ENCODE measurements around the gene ZSWIM1. TPM values are rescaled to one million over a fixed set of nuclear protein-coding genes. Genes with fewer than 3 reads are reported as not detected.

ZSWIM1 gene
- polyA plus RNA-seq, 1 donor (not counting 4 experiments of a cell fraction or from before 2014, with no cell fraction given) = 4.4 TPM

GRCh38 chr20:45883100-45883469, 2.1 kb downstream of the ZSWIM1 start:
- FAIRE-seq = no peak
- dilution Hi-C loops (cut with MboI; ENCODE audit: extremely low pct_ligation_motif_present, low sequenced_read_pairs) = no loop called here

GRCh38 chr20:45886590-45887345, 5.7 kb downstream of the ZSWIM1 start:
- no peaks in the 10 kb centered on the region for H3K27me3 ChIP-seq (ENCODE audit: control insufficient read depth, extremely low read depth, insufficient read depth, low read length)
- no peaks in the 10 kb centered on the region for H3K9me1 ChIP-seq (ENCODE audit: control insufficient read depth, extremely low read depth, insufficient read depth, low read length)
- peaks cover 20% of the 10 kb centered on the region for H3K4me1 ChIP-seq (ENCODE audit: control insufficient read depth, extremely low read depth, insufficient read depth, low read length)
- no peak overlapping the region for H3K27ac ChIP-seq (ENCODE audit: control insufficient read depth, insufficient read depth, low read length)
- no peak overlapping the region for H3K4me3 ChIP-seq (ENCODE audit: control insufficient read depth in 2 of 3, extremely low read depth in 1 of 3, insufficient read depth in 2 of 3, low read depth in 1 of 3, low read length in 3 of 3)
- no peak overlapping the region for H3K9ac ChIP-seq (ENCODE audit: control insufficient read depth, extremely low read depth, insufficient read depth, low read length)
- no peak for TF ChIP-seq CTCF (optimal IDR thresholded peaks at IDR 0.05 in 1 of 3, IDR thresholded peaks at IDR 0.05 in 1 of 3, conservative IDR thresholded peaks at IDR 0.05 in 1 of 3; ENCODE audit: extremely low read depth in 1 of 3, insufficient read depth in 2 of 3, low read length in 3 of 3)
- TF ChIP-seq EZH2 (IDR thresholded peaks at IDR 0.05; ENCODE audit: low read length) = no peak
- H4K20me1 ChIP-seq (ENCODE audit: control insufficient read depth, extremely low read depth, insufficient read depth, low read length) = no peaks in the 10 kb centered on the region
- H3K4me2 ChIP-seq (ENCODE audit: control insufficient read depth, extremely low read depth, insufficient read depth, low read depth, low read length) = no peak overlapping the region
- H3K9me3 ChIP-seq (ENCODE audit: control insufficient read depth, low read depth, low read length) = no peaks in the 10 kb centered on the region
- H2AFZ ChIP-seq (ENCODE audit: control insufficient read depth, low read length) = no peak overlapping the region
- DNase-seq (ENCODE audit: low read depth, low spot score) (no peak), FAIRE-seq (no peak)
- peaks cover 11 to 13% of the 10 kb centered on the region in 2 experiments for H3K36me3 ChIP-seq (ENCODE audit: control insufficient read depth in 2 of 2, extremely low read depth in 1 of 2, insufficient read depth in 2 of 2, low read length in 2 of 2)
- dilution Hi-C loops (cut with MboI; ENCODE audit: extremely low pct_ligation_motif_present, low sequenced_read_pairs) = no loop called here
- H3K79me2 ChIP-seq (ENCODE audit: control insufficient read depth, insufficient read depth, low read length) = peaks cover 10% of the 10 kb centered on the region

More at GRCh38 chr20:45883100-45883469, 2.1 kb downstream of the ZSWIM1 start:
- H3K9me1 ChIP-seq (ENCODE audit: control insufficient read depth, extremely low read depth, insufficient read depth, low read length) = no peaks in the 10 kb centered on the region
- no peak overlapping the region for H3K4me2 ChIP-seq (ENCODE audit: control insufficient read depth, extremely low read depth, insufficient read depth, low read depth, low read length)
- peaks cover 15% of the 10 kb centered on the region for H3K79me2 ChIP-seq (ENCODE audit: control insufficient read depth, insufficient read depth, low read length)
- H3K36me3 ChIP-seq (ENCODE audit: control insufficient read depth in 2 of 2, extremely low read depth in 1 of 2, insufficient read depth in 2 of 2, low read length in 2 of 2) = peaks cover 11 to 13% of the 10 kb centered on the region in 2 experiments
- H3K27ac ChIP-seq (ENCODE audit: control insufficient read depth, insufficient read depth, low read length) = no peak overlapping the region
- no peak overlapping the region for H2AFZ ChIP-seq (ENCODE audit: control insufficient read depth, low read length)
- no peak overlapping the region for H3K9ac ChIP-seq (ENCODE audit: control insufficient read depth, extremely low read depth, insufficient read depth, low read length)
- no peak for DNase-seq (ENCODE audit: low read depth, low spot score)
- TF ChIP-seq EZH2 (IDR thresholded peaks at IDR 0.05; ENCODE audit: low read length) (no peak), CTCF (optimal IDR thresholded peaks at IDR 0.05 in 1 of 3, IDR thresholded peaks at IDR 0.05 in 1 of 3, conservative IDR thresholded peaks at IDR 0.05 in 1 of 3; ENCODE audit: extremely low read depth in 1 of 3, insufficient read depth in 2 of 3, low read length in 3 of 3) (no peak)
- H4K20me1 ChIP-seq (ENCODE audit: control insufficient read depth, extremely low read depth, insufficient read depth, low read length) = no peaks in the 10 kb centered on the region
- peaks cover 10% of the 10 kb centered on the region for H3K4me1 ChIP-seq (ENCODE audit: control insufficient read depth, extremely low read depth, insufficient read depth, low read length)
- H3K4me3 ChIP-seq (ENCODE audit: control insufficient read depth in 2 of 3, extremely low read depth in 1 of 3, insufficient read depth in 2 of 3, low read depth in 1 of 3, low read length in 3 of 3) = no peak overlapping the region
- no peaks in the 10 kb centered on the region for H3K27me3 ChIP-seq (ENCODE audit: control insufficient read depth, extremely low read depth, insufficient read depth, low read length)
- H3K9me3 ChIP-seq (ENCODE audit: control insufficient read depth, low read depth, low read length) = no peaks in the 10 kb centered on the region
